DLD1 (cell line): ENCODE measurements around the gene KDM2A.

Experiments used
- in situ Hi-C: cut with HindIII; loops from 2 replicates; pipeline ENCODE4 v1.10.0; 2017; ENCODE audit warnings: low sequenced_read_pairs

Gene KDM2A

GRCh38 chr11:67230886-67231285 is 111.8 kb downstream of the KDM2A start:
- in situ Hi-C loops, result loop anchor here (25.0 kb wide), 1 partner anchor 106 kb away; no protein-coding TSS in a partner anchor

DNA sequence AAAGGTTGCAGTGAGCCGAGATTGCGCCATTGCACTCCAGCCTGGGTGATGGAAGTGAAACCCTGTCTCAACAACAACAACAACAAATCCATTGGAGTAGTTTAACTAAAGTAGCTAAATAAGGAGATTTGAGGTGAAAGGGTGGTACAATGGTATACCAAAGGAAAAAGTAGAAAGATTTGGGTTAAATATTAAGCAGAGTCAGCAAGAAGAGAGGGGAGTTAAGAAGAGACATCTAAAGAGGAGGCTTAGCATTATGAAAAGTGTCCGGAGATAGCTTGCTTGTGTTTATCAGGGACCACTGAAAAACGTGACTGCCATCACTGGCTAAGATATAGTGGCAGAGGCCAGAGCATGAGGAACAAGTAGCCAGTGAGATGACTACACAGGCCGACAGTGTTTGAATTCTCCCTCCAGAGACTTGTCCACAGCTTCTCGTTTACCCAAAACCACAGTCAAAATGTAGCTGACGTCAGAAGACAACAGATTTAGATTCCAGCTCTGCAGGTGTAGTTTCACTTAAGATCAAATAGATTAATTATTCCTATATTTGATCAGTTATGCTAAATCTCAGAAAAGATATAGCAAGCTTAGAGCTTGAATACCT is 114.6 kb downstream of the KDM2A start:
- in situ Hi-C loops, result loop anchor here (25.0 kb wide), 1 partner anchor 104 kb away; no protein-coding TSS in a partner anchor

DNA sequence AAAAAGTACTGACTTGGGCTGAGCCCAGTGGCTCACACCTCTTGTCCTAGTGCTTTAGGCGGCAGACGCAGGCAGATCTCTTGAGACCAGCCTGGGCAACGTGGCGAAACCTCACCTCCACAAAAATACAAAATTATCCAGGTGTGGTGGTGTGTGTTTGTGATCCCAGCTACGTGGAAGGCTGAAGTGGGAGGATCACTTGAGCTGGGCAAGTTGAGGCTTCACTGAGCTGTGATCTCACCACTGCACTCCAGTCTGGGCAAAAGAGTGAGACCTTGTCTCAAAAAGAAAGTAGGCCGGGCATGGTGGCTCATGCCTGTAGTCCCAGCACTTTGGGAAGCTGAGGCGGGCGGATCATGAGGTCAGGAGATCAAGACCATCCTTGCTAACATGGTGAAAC is 115.5 kb downstream of the KDM2A start:
- in situ Hi-C loops, result loop anchor here (25.0 kb wide), 1 partner anchor 103 kb away; no protein-coding TSS in a partner anchor

DNA sequence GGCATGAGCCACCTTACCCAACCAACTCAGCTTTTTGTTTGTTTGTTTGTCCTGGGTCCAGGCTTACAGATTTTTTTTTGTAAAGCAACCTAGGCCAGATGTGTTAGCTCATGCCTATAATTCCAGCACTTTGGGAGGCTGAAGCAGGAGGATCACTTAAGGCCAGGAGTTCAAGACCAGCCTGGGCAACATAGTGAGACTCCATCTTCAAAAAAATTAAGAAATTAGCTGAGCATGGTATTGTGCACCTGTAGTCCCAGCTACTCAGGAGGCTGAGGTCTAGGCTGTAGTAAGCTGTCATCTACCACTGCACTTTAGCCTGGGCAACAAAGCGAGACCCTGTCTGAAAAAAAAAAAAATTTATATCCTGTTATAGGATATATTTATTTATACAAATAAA is 118.5 kb downstream of the KDM2A start:
- in situ Hi-C loops, result loop anchor here (25.0 kb wide), 1 partner anchor 100 kb away; no protein-coding TSS in a partner anchor

GRCh38 chr11:67238894-67239782 is 120.1 kb downstream of the KDM2A start:
- in situ Hi-C loops, result loop anchor here (25.0 kb wide), 1 partner anchor 98 kb away; no protein-coding TSS in a partner anchor

GRCh38 chr11:67239783-67240575 is 120.9 kb downstream of the KDM2A start:
- in situ Hi-C loops, result loop anchor here (25.0 kb wide), 1 partner anchor 97 kb away; no protein-coding TSS in a partner anchor

- in situ Hi-C loops, result loop anchor here (25.0 kb wide), 1 partner anchor 97 kb away; no protein-coding TSS in a partner anchor
Measured at GRCh38 chr11:67240576-67241389, 121.7 kb downstream of the KDM2A start.

GRCh38 chr11:67242548-67242947 is 123.5 kb downstream of the KDM2A start:
- in situ Hi-C loops, result loop anchor here (25.0 kb wide), 1 partner anchor 95 kb away; no protein-coding TSS in a partner anchor

DNA sequence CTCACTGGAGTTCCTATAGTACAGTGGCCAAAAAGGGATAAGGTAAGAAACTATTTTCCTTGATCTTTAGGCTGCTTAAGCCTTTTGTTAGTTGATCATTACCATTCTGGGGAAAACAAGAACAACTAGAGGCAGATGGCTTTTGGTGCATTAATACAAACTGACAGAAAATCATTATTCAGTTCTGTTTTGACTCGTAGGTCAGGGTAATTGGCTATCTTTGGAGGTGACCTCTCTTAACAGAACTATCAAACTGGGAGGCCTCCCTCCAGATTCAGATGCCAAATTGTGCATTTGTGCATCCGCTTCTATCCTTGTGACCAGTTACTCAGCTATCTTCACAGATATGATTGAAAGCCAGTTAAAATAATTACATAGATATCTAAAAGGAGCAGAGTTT is 124.0 kb downstream of the KDM2A start:
- in situ Hi-C loops, result loop anchor here (25.0 kb wide), 1 partner anchor 94 kb away; no protein-coding TSS in a partner anchor

- in situ Hi-C loops, result loop anchor here (25.0 kb wide), 1 partner anchor 92 kb away; no protein-coding TSS in a partner anchor
Measured at GRCh38 chr11:67245046-67245445, 126.0 kb downstream of the KDM2A start.

DNA sequence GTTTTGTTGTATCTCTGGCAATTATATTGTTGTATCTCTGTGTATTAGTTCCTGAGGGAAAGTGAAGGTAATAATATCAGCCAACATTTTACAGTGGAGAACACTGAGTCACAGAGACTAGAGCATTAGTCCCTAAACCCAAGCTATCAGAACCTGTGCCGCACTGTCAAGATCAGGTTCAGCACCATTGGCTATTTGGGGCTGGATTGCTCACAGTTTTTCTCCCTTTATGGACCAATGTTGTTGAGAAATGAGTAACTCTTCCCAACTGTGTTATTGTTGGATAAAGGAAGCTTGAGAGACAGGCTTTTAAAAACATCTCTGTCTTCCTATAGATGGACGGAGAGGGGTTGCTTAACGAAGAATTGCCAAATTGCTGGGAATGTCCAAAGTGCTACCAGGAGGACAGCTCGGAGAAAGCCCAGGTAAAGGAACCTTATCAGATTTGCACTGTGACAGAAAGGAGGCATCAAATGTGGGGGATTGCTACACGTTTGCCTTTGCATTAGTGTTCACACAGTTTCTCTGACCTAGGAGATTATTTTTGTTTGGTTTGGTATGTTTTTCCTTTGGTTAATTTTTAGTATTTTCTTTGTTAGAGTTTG is 129.0 kb downstream of the KDM2A start:
- in situ Hi-C loops, result loop anchor here (25.0 kb wide), 1 partner anchor 89 kb away; no protein-coding TSS in a partner anchor

- in situ Hi-C loops, result loop anchor here (25.0 kb wide), 1 partner anchor 89 kb away; no protein-coding TSS in a partner anchor
Measured at GRCh38 chr11:67248653-67249052, 129.6 kb downstream of the KDM2A start.

GRCh38 chr11:67250059-67251043 is 131.3 kb downstream of the KDM2A start:
- in situ Hi-C loops, result no loop called here

GRCh38 chr11:67251841-67252240 is 132.8 kb downstream of the KDM2A start:
- in situ Hi-C loops, result no loop called here

DNA sequence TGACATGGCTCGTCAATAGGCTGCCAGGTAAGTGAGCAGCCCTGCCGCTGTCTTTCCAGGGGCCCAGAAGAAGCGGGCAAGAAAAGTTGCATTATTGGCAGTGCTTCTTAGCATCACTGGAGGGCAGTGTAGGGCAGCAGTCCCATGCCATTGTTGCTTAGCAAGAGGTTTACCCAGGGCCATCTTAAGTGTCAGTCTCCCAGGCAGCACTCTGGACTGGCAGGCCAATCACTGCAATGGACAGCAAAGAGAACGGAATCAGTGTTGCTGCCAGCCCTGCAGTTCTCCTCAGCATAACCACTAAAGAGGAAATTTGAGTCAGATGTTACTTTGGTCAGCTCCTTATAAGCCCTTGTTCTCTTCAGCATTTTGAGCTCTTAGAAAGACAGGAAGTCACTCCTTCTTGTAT is 133.8 kb downstream of the KDM2A start:
- in situ Hi-C loops, result no loop called here

DNA sequence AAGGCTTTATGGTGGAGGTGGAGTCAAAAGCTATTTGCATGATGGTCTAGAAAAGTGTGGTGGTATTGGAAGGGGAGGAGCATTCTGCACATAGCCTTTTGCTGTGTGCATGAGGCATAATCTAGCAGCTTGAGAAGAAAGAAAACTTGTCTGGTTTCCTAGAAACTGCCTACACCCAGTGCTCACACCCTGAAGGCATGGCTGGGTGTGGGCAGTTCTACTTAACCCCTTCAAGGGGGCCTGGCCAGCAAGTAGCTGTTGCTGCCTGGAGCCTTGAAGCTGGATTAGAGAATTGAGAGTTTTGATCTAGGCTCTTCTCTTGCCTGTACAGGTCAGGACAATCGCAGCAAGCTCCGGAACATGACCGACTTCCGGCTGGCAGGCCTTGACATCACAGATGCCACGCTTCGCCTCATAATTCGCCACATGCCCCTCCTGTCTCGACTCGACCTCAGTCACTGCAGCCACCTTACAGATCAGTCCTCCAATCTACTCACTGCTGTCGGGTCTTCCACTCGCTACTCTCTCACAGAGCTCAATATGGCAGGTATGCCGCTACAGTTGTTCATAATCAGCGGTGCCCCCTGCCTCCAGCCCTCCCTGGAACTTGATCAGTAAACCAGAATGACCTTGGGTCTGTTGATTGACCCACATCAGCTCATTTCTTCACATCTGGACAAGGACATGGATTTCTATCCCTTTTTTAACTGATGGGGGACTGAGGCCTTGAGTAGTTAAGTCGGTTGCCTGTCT is 135.0 kb downstream of the KDM2A start:
- in situ Hi-C loops, result no loop called here

DNA sequence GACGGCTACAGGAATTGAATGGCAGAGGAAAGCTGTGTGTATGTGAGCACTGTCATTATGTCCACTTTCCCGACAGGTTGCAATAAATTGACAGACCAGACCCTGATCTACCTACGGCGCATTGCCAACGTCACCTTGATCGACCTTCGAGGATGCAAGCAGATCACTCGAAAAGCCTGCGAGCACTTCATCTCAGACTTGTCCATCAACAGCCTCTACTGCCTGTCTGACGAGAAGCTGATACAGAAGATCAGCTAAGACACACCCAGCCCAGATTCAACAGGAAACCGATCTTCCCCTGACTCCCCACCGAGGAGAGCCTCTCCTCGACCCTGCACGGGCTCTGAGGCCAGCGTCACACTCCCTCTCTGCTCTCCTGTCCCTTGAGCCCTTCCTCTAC is 135.7 kb downstream of the KDM2A start:
- in situ Hi-C loops, result no loop called here
